IMR-90 (cell line): Measurements from ENCODE around the gene ILF3. TPM values are rescaled to one million over a fixed set of nuclear protein-coding genes. Genes with fewer than 3 reads are reported as not detected.

Experiments used
- ATAC-seq: fragments of 200-7000 bp; cut with Tn5 transposase; 2 replicates; pipeline ENCODE4 v1.9.1; 2020; ENCODE audit warnings: low read depth, mild to moderate bottlenecking, moderate library complexity
- BruUV-seq: library from RNA; stranded (reverse); fragments of 400-500 nt; replicated peaks from 2 replicates; lab custom pipeline; 2021; lab: Mats Ljungman, UMichigan
- CTCF ChIA-PET: fragments of 300-600 bp; formaldehyde crosslinking; extraction: SDS; loops from one replicate; lab custom pipeline; 2021; ENCODE audit warnings: antibody characterized with exemption; lab: Yijun Ruan, JAX
- POLR2A ChIA-PET: fragments of 300-600 bp; sonication (Branson Sonifier 250); formaldehyde crosslinking; loops from one replicate; lab custom pipeline; 2022; ENCODE audit warnings: antibody characterized with exemption; ENCODE audit not compliant: unreplicated experiment; lab: Charles Lee
- DNase-seq: peaks from one replicate; pipeline ENCODE4 v3.0.0; 2013
- H2AFZ ChIP-seq: replicated peaks from 2 replicates; pipeline ENCODE3; 2013; ENCODE audit warnings: low read length, mild to moderate bottlenecking; ENCODE audit not compliant: poor library complexity
- H2AK5ac ChIP-seq: 2 replicates; pipeline ENCODE4 v1.6.1; 2013; ENCODE audit warnings: low read depth, low read length, inconsistent platforms
- H2AK9ac ChIP-seq: replicated peaks from 2 replicates; pipeline ENCODE3; 2013; ENCODE audit warnings: mild to moderate bottlenecking, low read depth, low read length, moderate library complexity; ENCODE audit not compliant: poor library complexity
- H2BK120ac ChIP-seq: 2 replicates; pipeline ENCODE4 v1.6.1; 2013; ENCODE audit warnings: low read depth, low read length, inconsistent platforms
- H2BK15ac ChIP-seq: 3 replicates; pipeline ENCODE4 v1.6.1; 2013; ENCODE audit warnings: low read depth, low read length, inconsistent platforms
- H2BK20ac ChIP-seq: 2 replicates; pipeline ENCODE4 v1.6.1; 2013; ENCODE audit warnings: low read depth, mild to moderate bottlenecking, inconsistent platforms, low read length, moderate library complexity
- H2BK5ac ChIP-seq: 2 replicates; pipeline ENCODE4 v1.6.1; 2013; ENCODE audit warnings: mild to moderate bottlenecking, low read depth, low read length, inconsistent platforms; ENCODE audit not compliant: poor library complexity, severe bottlenecking
- H3K14ac ChIP-seq: replicated peaks from 2 replicates; pipeline ENCODE4 v1.6.1; 2013; ENCODE audit warnings: low read depth, low read length, inconsistent platforms
- H3K18ac ChIP-seq: 2 replicates; pipeline ENCODE4 v1.6.1; 2013; ENCODE audit warnings: low read depth, low read length, control low read depth
- H3K23ac ChIP-seq: 2 replicates; pipeline ENCODE4 v1.6.1; 2013; ENCODE audit warnings: low read depth, low read length, inconsistent platforms
- H3K27ac ChIP-seq: 2 replicates; pipeline ENCODE4 v1.5.1; 2013; ENCODE audit warnings: mild to moderate bottlenecking, control low read depth, low read length; ENCODE audit not compliant: insufficient read depth
- H3K27me3 ChIP-seq: 2 replicates; pipeline ENCODE4 v1.6.1; 2013; ENCODE audit warnings: low read length; ENCODE audit not compliant: control insufficient read depth, insufficient read depth
- H3K36me3 ChIP-seq: 2 replicates; pipeline ENCODE4 v1.6.1; 2013; ENCODE audit warnings: low read length, mixed read lengths; ENCODE audit not compliant: control insufficient read depth, insufficient read depth
- H3K4ac ChIP-seq: 2 replicates; pipeline ENCODE4 v1.6.1; 2013; ENCODE audit warnings: low read depth, low read length, inconsistent platforms
- H3K4me1 ChIP-seq: 2 replicates; pipeline ENCODE4 v1.6.1; 2013; ENCODE audit warnings: low read length, mixed read lengths; ENCODE audit not compliant: control insufficient read depth, insufficient read depth
- H3K4me2 ChIP-seq: 2 replicates; pipeline ENCODE4 v1.6.1; 2013; ENCODE audit warnings: low read depth, mild to moderate bottlenecking, control low read depth, low read length, moderate library complexity
- H3K4me3 ChIP-seq: 2 replicates; pipeline ENCODE4 v1.5.1; 2013; ENCODE audit warnings: low read depth, mild to moderate bottlenecking, control low read depth, low read length, moderate library complexity; ENCODE audit not compliant: insufficient read depth
- H3K56ac ChIP-seq: 2 replicates; pipeline ENCODE4 v1.6.1; 2013; ENCODE audit warnings: low read length, inconsistent platforms; ENCODE audit not compliant: insufficient read depth; ENCODE audit errors: extremely low read depth
- H3K79me1 ChIP-seq, 2 experiments: 2 replicates each; pipeline ENCODE4 v1.6.1; 2013; ENCODE audit warnings: low read length in 2 of 2, inconsistent platforms in 1 of 2, low read depth in 1 of 2
- H3K9ac ChIP-seq: 2 replicates; pipeline ENCODE4 v1.6.1; 2013; ENCODE audit warnings: low read depth, low read length, control low read depth
- H3K9me1 ChIP-seq: 2 replicates; pipeline ENCODE4 v1.6.1; 2013; ENCODE audit warnings: low read length, inconsistent platforms; ENCODE audit not compliant: insufficient read depth
- H3K9me3 ChIP-seq: 2 replicates; pipeline ENCODE4 v1.6.1; 2013; ENCODE audit warnings: low read length; ENCODE audit not compliant: control insufficient read depth, insufficient read depth
- H4K20me1 ChIP-seq: 2 replicates; pipeline ENCODE4 v1.6.1; 2013; ENCODE audit warnings: low read length, inconsistent platforms; ENCODE audit not compliant: insufficient read depth
- H4K5ac ChIP-seq: 2 replicates; pipeline ENCODE4 v1.6.1; 2013; ENCODE audit warnings: mild to moderate bottlenecking, low read depth, low read length, control low read depth
- H4K8ac ChIP-seq, 2 experiments: 2 replicates each; pipeline ENCODE4 v1.6.1; 2013; ENCODE audit warnings: low read depth in 2 of 2, low read length in 2 of 2, control low read depth in 1 of 2, inconsistent platforms in 1 of 2
- H4K91ac ChIP-seq: 2 replicates; pipeline ENCODE4 v1.6.1; 2013; ENCODE audit warnings: low read depth, low read length, inconsistent platforms; ENCODE audit not compliant: insufficient read depth
- USF2 ChIP-seq: fragments of 150-350 bp; IDR thresholded peaks from 2 replicates; pipeline ENCODE4 v1.6.1; 2017; ENCODE audit warnings: mild to moderate bottlenecking, antibody characterized with exemption, low read length, low read depth
- WGBS, 2 experiments: methylation state at CpG; one replicate each; pipeline versions ENCODE4 v1.1.5 to v1.1.7; 2013; ENCODE audit warnings: missing lambda C conversion rate in 2 of 2; ENCODE audit not compliant: insufficient read length in 1 of 2; ENCODE audit errors: extremely low coverage in 2 of 2; 5-methylcytosine and 5-hydroxymethylcytosine counted together
- dilution Hi-C: fragments of 300-500 bp; cut with HindIII; formaldehyde crosslinking; loops from one replicate; pipeline ENCODE4 v1.14.3; 2018; ENCODE audit warnings: low sequenced_read_pairs; ENCODE audit not compliant: unreplicated experiment
- in situ Hi-C: fragments of 300-500 bp; cut with MboI; formaldehyde crosslinking; loops from 3 replicates; pipeline ENCODE4 v1.14.3; 2019; ENCODE audit warnings: low sequenced_read_pairs, inconsistent platforms, mixed read lengths
- intact Hi-C: fragments of 100-400 bp; cut with micrococcal nuclease; formaldehyde crosslinking; loops from 2 replicates; pipeline ENCODE4 v1.10.0; 2022
- polyA plus RNA-seq, 3 experiments: library from polyadenylated mRNA; depleted of rRNA; stranded (reverse); fragments of >200 nt; gene quantifications; 2 replicates each; pipeline ENCODE4 v1.2.3, GENCODE V29; 2012; ENCODE audit warnings: low replicate concordance in 1 of 3
- total RNA-seq: library from RNA; depleted of rRNA; stranded (reverse); fragments of >200 nt; gene quantifications from 2 replicates; pipeline ENCODE4 v1.2.3, GENCODE V29; 2012

Gene ILF3
- total and polyA plus RNA-seq, 2 of the 4 experiments (the other 2 are of a cell fraction) = 120 to 166 TPM

- H2AK9ac ChIP-seq = no peak overlapping the region
- no peak overlapping the region for H3K27ac ChIP-seq
- ATAC-seq (no peak), DNase-seq (no peak)
- H2AFZ ChIP-seq = peak overlapping the region; percentile 15
- ChIA-PET POLR2A (no interaction called here), CTCF (no interaction called here)
- H4K5ac ChIP-seq = no peak overlapping the region
- no peak overlapping the region for H2AK5ac ChIP-seq
- in situ Hi-C loops (no loop called here), intact Hi-C loops (no loop called here), dilution Hi-C loops (no loop called here)
- H3K56ac ChIP-seq = no peak overlapping the region
- no peak overlapping the region for H2BK5ac ChIP-seq
- H3K4ac ChIP-seq = no peak overlapping the region
- peaks cover 70% of the 10 kb centered on the region for H4K20me1 ChIP-seq
- H3K79me1 ChIP-seq = peaks cover 51 to 70% of the 10 kb centered on the region in 2 experiments
- no peak overlapping the region for H3K4me3 ChIP-seq
- H3K18ac ChIP-seq = no peak overlapping the region
- no peaks in the 10 kb centered on the region for H3K9me3 ChIP-seq
- WGBS, 2 experiments = 88% methylated on average over 3 of the region's 15 CpGs; no CpG with 5 or more reads in 1 of the 2 experiments
- H2BK120ac ChIP-seq = no peak overlapping the region
- no peak overlapping the region for H3K23ac ChIP-seq
- no TSS peak for BruUV-seq
- no peak overlapping the region for H3K9ac ChIP-seq
- no peak overlapping the region for H2BK20ac ChIP-seq
- H3K4me1 ChIP-seq = no peaks in the 10 kb centered on the region
- no peak overlapping the region for H2BK15ac ChIP-seq
- H3K4me2 ChIP-seq = no peak overlapping the region
- H3K27me3 ChIP-seq = no peaks in the 10 kb centered on the region
- TF ChIP-seq USF2 = no peak
- H3K36me3 ChIP-seq = peaks cover 85% of the 10 kb centered on the region
- H4K91ac ChIP-seq = no peak overlapping the region
- H3K9me1 ChIP-seq = no peaks in the 10 kb centered on the region
- no peak overlapping the region for H3K14ac ChIP-seq
- H4K8ac ChIP-seq = no peak overlapping the region
These were observed 26.5 kb downstream of the ILF3 start for GRCh38 chr19:10680545-10681135.
